Endothelial cell (in vitro differentiated cells): ENCODE data around the gene CNOT1. TPM values are rescaled to one million over a fixed set of nuclear protein-coding genes. Genes with fewer than 3 reads are reported as not detected.

Experiments used
- DNase-seq: peaks from one replicate; pipeline ENCODE4 v3.0.0; 2021; ENCODE audit warnings: low spot score
- H3K27ac Mint-ChIP-seq: one replicate; pipeline ENCODE4 v1.8.0; 2021; ENCODE audit warnings: mixed read lengths, inconsistent platforms; ENCODE audit not compliant: unreplicated experiment
- H3K27me3 Mint-ChIP-seq: one replicate; pipeline ENCODE4 v1.8.0; 2021; ENCODE audit warnings: mild to moderate bottlenecking, moderate library complexity, mixed read lengths, inconsistent platforms; ENCODE audit not compliant: unreplicated experiment
- H3K36me3 Mint-ChIP-seq: one replicate; pipeline ENCODE4 v1.8.0; 2021; ENCODE audit warnings: mild to moderate bottlenecking, low read depth, mixed read lengths, inconsistent platforms; ENCODE audit not compliant: unreplicated experiment
- H3K4me1 Mint-ChIP-seq: one replicate; pipeline ENCODE4 v1.8.0; 2021; ENCODE audit warnings: mild to moderate bottlenecking, mixed read lengths, inconsistent platforms; ENCODE audit not compliant: unreplicated experiment
- H3K4me3 Mint-ChIP-seq: one replicate; pipeline ENCODE4 v1.8.0; 2021; ENCODE audit warnings: mild to moderate bottlenecking, mixed read lengths, inconsistent platforms; ENCODE audit not compliant: unreplicated experiment
- H3K9me3 Mint-ChIP-seq: one replicate; pipeline ENCODE4 v1.8.0; 2021; ENCODE audit warnings: mixed read lengths, inconsistent platforms; ENCODE audit not compliant: unreplicated experiment
- CTCF ChIP-seq: fragments of 200-600 bp; sonication (generic); IDR thresholded peaks from one replicate; pipeline ENCODE4 v1.5.0; 2021; ENCODE audit warnings: antibody characterized with exemption; ENCODE audit not compliant: unreplicated experiment
- total RNA-seq: library from RNA; stranded (reverse); fragmentation: NEBNext Ultra II Directional; extraction: Animal tissue kit (Norgen Biotek cat#: 25700); gene quantifications from one replicate; pipeline ENCODE4 v1.2.1, GENCODE V29; 2021; ENCODE audit not compliant: unreplicated experiment

The CNOT1 gene
- total RNA-seq, 1 donor from 2014 or later = 152 TPM

DNA sequence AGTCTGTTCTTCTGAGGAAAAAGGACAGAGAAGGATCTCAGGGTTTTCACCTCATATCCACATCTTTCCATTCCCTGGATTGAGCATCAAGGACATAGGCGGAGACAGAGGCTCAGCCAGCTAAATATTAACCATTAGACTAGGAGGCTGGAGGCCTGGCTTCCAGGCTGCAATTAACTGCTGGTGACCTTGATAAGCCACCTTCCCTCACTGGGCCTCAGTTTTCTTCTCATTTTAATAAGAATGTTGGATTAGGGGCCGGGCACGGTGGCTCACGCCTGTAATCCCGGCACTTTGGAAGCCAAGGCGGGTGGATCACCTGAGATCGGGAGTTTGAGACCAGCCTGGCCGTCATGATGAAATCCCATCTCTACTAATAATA lies 25.6 kb upstream of the CNOT1 start:
- H3K4me1 Mint-ChIP-seq = no peaks in the 10 kb centered on the region
- H3K27me3 Mint-ChIP-seq = peaks cover 4% of the 10 kb centered on the region
- no peak for TF ChIP-seq CTCF
- no peak overlapping the region for H3K4me3 Mint-ChIP-seq
- no peaks in the 10 kb centered on the region for H3K36me3 Mint-ChIP-seq
- H3K27ac Mint-ChIP-seq = no peak overlapping the region
- no peak for DNase-seq
- no peaks in the 10 kb centered on the region for H3K9me3 Mint-ChIP-seq

DNA sequence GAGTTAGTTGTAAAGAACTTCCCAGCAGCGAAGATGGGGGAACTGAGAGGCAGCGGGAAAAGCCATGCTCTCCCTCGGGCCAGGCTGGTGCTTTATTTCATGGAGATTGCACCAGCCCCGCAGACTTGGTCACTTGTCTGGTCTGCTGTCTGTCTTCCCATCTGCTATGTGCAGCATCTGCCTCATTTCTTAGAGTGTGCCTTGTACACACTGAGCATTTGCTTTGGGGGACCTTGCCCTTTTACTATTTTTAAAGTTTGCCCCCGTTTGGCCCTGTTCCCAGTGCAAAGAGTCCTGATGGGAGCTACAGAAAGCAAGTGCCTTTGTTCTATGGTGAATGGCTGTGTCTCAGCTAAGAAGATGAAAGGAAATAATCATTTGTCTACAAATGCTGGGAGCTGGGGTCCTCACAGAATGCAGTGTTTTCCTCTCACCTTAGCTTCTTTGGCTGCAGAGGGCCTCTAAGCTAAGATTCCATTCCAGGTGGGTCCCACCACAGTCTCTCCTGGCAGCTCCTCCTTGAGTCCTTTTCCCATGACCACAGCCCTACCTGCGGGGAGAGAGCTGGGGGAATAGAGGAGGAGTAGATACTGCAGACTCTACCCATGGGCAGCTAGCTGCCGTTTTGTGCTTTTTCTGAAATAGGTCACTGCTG lies 25.1 kb upstream of the CNOT1 start:
- Mint-ChIP-seq H3K27me3 (no peaks in the 10 kb centered on the region), H3K4me3 (no peak overlapping the region), H3K4me1 (no peaks in the 10 kb centered on the region), H3K27ac (no peak overlapping the region), H3K36me3 (no peaks in the 10 kb centered on the region), H3K9me3 (no peaks in the 10 kb centered on the region)
- no peak for DNase-seq
- TF ChIP-seq CTCF = no peak

DNA sequence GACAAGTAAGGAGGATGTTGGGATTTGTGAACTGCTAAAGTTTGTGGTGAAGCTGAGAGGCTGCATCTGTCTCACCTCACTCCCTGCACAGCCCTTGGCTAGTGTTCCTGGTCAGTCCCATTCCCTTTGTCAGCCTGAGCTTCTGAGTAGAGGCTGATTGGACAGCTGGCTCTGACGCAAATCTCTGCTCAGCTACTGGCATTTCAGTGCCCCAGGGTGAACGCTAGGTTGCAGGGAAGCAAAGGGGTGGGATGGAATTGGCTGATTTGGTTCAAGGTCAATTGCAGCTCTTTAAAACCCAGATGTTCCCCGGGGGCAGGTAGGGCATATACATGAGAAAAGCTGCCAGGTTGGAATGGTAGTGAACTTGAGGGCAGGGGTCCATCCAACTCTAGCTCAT lies 23.1 kb upstream of the CNOT1 start:
- Mint-ChIP-seq H3K27me3 (no peaks in the 10 kb centered on the region), H3K36me3 (no peaks in the 10 kb centered on the region), H3K4me1 (peaks cover 2% of the 10 kb centered on the region), H3K9me3 (no peaks in the 10 kb centered on the region), H3K27ac (no peak overlapping the region), H3K4me3 (no peak overlapping the region)
- no peak for DNase-seq
- TF ChIP-seq CTCF = no peak

DNA sequence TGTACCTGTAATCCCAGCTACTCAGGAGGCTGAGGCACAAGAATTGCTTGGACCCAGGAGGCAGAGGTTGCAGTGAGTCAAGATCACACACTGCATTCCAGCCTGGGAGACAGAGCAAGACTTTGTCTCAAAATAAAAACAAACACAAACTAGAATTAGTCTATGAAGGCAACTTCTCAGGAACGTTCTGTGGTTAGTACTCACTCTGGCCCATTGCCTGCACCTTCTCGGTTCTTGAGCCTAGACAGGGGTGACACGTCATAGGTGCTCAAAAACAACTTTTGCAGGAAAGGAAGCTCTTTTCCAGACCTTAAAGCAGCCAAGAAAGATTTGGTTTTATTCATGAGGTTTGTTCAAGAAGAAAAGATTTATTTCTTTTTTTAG lies 22.3 kb upstream of the CNOT1 start:
- Mint-ChIP-seq H3K4me3 (no peak overlapping the region), H3K36me3 (no peaks in the 10 kb centered on the region), H3K9me3 (no peaks in the 10 kb centered on the region), H3K27ac (no peak overlapping the region), H3K27me3 (no peaks in the 10 kb centered on the region), H3K4me1 (peaks cover 2% of the 10 kb centered on the region)
- TF ChIP-seq CTCF = no peak
- no peak for DNase-seq

DNA sequence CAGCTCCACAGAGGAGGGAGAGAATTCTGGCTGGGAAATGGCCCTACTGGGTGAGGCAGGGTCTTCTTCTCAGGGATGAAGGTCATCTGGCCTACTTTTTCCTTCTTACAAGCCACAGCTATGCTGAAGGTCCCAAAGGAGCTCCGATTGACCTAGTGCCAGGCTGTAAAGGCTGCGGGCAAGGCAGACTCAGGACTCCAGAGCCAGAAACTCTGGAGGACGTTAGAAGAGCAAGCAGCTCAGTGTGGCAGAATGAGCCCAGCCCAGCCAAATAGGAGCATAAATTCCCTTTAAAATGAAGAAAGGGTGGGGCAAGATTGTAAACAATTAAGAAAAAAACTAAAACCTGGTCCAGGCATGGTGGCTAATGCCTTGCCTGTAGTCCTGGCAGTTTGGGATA lies 20.1 kb upstream of the CNOT1 start:
- Mint-ChIP-seq H3K4me1 (peaks cover 2% of the 10 kb centered on the region), H3K9me3 (no peaks in the 10 kb centered on the region), H3K4me3 (no peak overlapping the region), H3K27ac (no peak overlapping the region), H3K36me3 (no peaks in the 10 kb centered on the region), H3K27me3 (peaks cover under 1% of the 10 kb centered on the region)
- no peak for TF ChIP-seq CTCF
- DNase-seq = no peak
